Stimulated activated naive CD4-positive, alpha-beta T cell (primary cell): ENCODE data around the gene PAIP2.
A peak's percentile ranks its signal among the peaks of the same experiment; 100 is the strongest.
"Not testable (repeated sequence)": the region's sequence is repeated elsewhere in the genome, so short reads cannot be mapped to it uniquely, and the experiment has no call there.

Source experiments
- DNase-seq, 6 experiments: peaks; one replicate each; lab custom pipeline; 2025; lab: John Stamatoyannopoulos, UW

The PAIP2 gene, protein sequence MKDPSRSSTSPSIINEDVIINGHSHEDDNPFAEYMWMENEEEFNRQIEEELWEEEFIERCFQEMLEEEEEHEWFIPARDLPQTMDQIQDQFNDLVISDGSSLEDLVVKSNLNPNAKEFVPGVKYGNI

GRCh38 chr5:139341689-139342422 lies at the start of gene PAIP2:
Gene PAIP2 (plus strand): TSS chr5:139341854. CDS start chr5:139363785, 21,931 bp downstream.
- peak; percentile 93 to 98 (median 97) for DNase-seq

- DNase-seq, result no peak
Observed at GRCh38 chr5:139293202-139293506, 48.5 kb upstream of the PAIP2 start.

DNA sequence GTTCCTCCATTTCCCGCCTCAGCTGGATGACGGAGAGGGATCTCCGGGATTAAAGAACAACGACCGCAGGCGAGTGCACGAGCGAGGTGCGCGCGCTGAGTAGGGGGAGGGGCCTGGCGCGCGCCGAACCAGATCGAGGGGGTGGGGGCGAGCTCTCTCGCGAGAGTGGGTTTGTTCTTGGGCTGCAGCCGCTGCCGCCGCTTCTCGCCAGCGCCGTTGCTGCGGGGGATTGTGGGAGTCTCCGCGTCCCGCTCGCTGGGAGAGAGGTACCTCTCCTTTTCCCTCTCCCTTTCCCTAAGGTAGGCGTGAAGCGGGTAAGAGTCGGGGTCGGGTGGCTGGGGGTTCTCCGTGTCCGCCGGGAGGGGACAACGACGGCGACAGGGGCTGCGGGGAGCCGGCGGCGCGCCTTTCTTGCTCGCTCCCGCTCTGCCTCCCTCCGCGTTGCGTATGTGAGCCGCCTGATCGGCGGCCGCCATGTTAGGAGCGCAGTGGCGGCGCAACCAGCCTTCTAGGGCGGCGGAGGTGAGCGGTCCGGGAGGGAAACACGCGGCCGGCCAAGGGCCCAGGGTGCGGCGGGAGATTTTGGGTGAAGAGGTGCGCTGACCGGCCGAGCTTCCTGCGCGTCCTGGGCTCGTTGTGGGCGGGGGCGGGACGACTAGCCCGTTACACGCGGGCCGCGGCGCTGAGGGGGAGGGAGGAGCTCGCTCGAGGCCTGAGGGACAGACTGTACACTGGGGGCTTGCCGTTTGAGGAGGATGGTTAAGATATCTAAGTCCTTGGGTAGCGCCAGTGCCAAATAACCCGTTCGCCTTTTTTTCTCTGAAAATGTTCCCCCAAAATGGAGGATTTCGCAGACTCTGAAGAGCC lies 47.9 kb upstream of the PAIP2 start, which contains the start of gene MATR3:
MATR3 (plus strand) TSS at position 234 of the 867 bp plus-strand sequence. CDS start 13,676 bp downstream, outside the sequence.
- peak; percentile 85 to 97 (median 90) for DNase-seq

DNA sequence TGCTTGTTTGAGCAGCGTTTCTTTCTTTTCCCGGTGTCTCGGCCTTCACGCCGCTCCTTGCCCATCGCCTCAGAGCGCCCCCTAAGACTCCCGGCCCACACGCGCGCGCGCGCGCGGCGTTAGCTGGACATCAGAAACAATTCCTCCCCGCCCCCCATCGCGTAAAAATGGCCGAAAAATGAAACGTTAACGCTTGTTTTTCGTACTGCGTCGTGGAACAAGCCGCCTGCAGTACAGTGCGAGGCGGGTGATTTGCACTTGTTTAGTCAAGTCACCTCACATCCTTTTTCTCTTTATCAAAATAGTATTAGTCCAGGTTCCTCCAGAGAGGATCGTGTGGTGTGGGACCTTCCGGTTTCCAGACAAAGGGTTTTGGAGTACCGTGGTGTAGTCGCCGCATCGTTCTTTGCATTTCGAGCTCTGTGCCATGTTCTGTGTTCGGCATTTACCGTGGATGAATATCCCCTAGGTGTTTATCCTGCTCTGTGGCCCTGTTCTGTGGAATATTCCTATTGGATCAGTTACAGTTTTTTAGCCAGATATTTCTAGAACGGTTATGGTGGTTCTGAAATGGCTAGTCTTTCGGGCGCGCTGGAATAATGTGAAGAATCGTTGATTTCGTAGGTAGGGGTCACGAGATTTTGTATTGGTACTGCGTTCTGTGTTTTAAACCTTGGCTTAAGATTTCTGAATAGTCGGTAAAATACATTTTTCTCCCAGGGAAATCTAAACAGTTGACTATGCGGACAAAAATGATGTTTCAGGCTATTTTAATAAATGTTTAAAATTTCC lies 47.1 kb upstream of the PAIP2 start:
- DNase-seq, result peak; percentile 40 to 78 (median 60)

GRCh38 chr5:139295346-139296057 lies 46.2 kb upstream of the PAIP2 start:
- DNase-seq, result no peak

DNA sequence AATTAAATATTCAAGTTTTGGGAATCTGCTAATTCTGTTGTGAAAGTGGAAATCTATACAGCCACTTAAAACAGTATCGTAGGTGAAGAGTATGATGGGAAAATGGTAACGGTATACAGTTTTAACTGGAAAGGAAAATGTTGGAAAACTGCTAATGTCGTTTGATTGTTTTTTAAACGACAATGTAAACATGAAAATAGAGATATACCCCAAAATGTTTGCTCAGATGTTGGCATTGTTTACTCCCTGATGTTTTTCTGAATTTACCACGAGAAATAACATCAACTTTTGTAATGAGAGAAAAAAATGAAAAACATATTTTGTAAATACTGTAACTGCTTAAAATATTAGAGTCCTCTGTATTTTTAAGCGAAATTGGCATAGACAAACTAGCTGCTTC lies 45.5 kb upstream of the PAIP2 start:
- no peak for DNase-seq

DNA sequence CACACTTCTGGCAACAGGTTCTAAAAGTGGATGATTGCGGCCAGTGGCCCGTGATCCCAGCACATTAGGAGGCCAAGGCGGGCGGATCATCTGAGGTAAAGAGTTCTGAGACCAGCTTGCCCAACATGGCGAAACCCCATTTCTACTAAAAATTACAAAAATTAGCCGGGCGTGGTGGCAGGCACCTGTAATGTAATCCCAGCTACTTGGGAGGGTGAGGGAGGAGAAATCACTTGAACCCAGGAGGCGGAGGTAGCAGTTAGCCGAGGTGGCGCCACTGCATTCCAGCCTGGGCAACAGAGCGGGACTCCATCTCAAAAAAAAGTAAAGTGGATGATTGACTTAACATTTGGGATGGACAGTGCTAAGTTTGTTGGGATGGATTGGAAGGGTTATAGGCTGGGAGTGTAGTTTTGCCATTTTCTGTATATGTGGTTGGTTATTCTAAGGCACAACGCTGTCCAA lies 44.8 kb upstream of the PAIP2 start:
- no peak for DNase-seq

- DNase-seq, result no peak
Observed at GRCh38 chr5:139297439-139298133, 44.1 kb upstream of the PAIP2 start.

GRCh38 chr5:139298242-139298641 lies 43.4 kb upstream of the PAIP2 start:
- DNase-seq, result no peak

DNA sequence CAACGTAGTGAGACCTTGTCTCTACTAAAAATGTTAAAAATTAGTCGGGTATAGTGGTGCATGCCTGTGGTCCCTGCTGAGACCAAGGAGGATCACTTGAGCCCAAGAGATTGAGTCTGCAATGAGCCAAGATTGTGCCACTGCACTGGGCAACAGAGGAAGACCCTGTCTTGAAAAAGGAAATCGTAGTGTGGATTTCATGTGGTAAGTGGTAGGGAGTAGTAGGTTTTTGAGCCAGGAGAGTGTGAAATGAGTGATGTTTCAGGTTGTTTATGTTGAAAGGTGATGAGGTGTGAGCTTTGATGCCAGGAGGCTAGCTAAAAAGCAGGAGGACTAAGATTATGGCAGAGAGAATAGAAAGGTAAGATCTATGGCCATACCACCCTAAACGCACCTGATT lies 42.2 kb upstream of the PAIP2 start:
- DNase-seq, result no peak

DNA sequence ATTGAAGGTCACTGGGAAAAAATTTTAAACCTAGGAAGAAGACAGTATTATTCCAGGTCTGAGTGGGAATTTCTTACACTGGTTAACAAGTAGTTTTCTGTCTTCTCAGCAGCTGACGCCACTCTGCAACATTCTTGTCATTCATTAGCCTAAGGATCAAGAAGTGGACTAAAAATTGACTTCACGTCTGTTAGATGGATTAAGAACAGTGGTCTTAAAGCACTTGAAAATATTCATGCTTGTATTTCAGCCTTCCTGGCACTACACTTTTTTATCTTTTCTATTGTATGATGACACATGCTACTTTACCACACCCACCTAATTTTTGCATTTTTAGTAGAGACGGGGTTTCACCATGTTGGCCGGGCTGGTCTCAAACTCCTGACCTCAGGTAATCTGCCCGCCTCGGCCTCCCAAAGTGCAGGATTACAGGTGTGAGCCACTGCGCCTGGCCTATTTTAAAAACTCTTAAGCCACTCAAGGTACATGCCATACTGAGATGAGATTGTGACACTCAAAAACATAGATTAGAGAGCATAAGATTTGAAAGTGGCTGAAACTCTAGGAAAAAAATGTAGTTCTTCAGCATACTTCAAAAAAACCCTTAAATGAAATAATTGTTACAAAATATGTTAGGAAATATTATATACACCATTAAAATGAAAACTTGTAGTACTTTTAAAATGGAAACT lies 39.7 kb upstream of the PAIP2 start:
- DNase-seq, result no peak

DNA sequence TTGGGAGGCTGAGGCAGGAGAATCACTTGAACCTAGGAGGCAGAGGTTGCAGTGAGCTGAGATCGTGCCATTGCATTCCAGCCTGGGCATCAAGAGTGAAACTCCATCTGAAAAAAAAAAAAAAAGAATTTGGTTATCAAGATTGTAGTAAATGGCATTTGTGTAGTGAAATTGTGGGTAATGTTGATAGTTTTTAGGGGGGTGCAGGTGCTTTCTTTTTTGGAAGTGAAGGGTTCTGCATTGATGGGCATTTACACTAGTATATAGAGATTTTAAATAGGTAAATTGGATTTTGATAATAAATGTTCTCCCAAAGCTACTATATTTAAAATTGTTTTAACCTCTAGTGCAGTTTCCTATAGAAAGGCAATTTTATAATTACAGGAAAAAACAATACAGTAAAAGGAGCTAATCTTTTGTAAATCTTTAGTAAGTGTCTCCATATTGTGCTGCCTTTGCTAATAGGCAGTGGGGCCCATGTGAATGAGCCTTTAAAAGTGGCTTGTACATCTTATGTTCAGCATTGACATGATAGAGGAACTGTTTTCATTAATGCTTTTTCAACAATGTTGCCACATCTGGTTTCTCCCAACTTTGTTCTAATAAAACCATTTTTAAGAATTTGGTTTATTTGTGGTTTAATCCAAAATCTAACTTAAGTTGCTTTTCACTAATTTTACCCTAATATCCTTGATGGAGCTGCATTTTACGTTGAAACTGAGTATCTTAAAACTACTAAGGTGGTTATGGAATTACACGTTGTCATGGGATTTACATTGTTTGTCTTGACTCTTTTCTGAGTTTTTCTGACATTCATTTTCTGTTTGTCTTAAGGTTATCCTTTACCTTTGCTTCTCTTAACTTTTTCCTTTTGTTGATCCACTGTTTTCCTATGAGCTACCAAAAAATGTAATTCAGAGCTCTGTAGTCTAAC lies 37.0 kb upstream of the PAIP2 start:
- DNase-seq, result no peak

- DNase-seq, result no peak
Observed at GRCh38 chr5:139306197-139306596, 35.5 kb upstream of the PAIP2 start.

- no peak for DNase-seq
Observed at GRCh38 chr5:139306628-139307379, 34.9 kb upstream of the PAIP2 start.

GRCh38 chr5:139308797-139309196 lies 32.9 kb upstream of the PAIP2 start:
- no peak for DNase-seq

DNA sequence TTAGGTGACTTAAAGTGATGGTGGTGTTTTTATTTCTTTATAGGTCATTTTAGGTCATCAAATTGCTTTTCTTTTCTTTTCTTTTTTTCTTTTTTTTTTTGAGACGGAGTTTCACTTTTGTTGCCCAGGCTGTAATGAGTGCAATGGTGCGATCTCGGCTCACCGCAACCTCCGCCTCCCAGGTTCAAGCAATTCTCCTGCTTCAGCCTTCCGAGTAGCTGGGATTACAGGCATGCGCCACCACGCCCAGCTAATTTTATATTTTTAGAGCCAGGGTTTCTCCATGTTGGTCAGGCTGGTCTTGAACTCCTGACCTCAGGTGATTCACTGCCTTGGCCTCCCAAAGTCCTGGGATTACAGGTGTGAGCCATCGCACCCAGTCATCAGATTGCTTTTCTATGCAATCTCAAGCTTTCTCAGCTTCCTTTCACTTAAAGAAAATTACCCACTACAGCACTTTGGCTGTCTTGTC lies 30.9 kb upstream of the PAIP2 start:
- not testable (repeated sequence) for DNase-seq

DNA sequence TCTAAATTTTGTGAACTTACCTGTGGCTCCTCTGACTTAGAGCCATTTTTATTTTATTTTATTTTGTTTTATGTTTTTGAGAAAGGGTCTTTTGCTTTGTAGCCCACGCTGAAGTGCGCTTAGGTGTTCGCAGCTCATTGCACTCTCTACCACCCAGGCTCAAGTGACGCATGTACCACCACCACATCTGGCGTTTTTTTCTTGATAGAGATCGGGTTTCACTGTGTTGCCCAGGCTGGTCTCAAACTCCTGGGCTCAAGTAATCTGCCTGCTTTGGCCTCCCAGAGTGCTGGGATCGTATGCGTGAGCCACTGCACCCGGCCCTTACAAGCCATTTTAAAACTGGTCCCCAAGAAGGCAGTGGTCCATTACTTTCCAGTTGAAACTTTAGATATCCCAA lies 29.6 kb upstream of the PAIP2 start:
- no peak for DNase-seq

GRCh38 chr5:139314276-139314675 lies 27.4 kb upstream of the PAIP2 start:
- DNase-seq, result no peak
